ENCODE measurements around the gene SOX6.

Gene SOX6

DNA sequence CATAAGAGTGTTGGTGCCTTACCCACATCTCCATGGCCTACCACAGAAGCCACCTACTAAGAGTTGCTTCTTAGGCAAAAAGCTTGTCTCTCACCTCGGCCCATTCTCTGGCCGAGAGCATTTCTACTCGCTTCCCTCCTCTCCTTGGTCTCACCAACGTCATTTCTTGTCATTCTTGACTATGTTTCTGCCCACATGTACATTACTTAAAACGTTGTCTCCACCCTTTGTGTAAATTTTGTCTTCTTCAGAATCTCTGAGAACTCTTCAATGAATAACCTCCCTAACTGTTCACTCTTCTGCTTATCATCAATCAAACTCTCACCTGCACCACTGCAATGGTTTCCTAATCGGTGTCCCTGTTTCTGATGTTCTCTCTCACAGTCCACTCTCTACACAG, 20.1 kb downstream of the SOX6 start:
- Histone ChIP-seq H3K4me3 (no peak overlapping the region), H3K9me3 (no peaks in the 10 kb centered on the region), H3K4me1 (no peaks in the 10 kb centered on the region), H3K27me3 (no peaks in the 10 kb centered on the region), H3K36me3 (no peaks in the 10 kb centered on the region), H3K27ac (no peak overlapping the region)
- DNase-seq: no peak
- intact Hi-C loops (cut with DNase I; ENCODE audit: low total_unique reads): no loop called here
- TF ChIP-seq, protein P1, sequence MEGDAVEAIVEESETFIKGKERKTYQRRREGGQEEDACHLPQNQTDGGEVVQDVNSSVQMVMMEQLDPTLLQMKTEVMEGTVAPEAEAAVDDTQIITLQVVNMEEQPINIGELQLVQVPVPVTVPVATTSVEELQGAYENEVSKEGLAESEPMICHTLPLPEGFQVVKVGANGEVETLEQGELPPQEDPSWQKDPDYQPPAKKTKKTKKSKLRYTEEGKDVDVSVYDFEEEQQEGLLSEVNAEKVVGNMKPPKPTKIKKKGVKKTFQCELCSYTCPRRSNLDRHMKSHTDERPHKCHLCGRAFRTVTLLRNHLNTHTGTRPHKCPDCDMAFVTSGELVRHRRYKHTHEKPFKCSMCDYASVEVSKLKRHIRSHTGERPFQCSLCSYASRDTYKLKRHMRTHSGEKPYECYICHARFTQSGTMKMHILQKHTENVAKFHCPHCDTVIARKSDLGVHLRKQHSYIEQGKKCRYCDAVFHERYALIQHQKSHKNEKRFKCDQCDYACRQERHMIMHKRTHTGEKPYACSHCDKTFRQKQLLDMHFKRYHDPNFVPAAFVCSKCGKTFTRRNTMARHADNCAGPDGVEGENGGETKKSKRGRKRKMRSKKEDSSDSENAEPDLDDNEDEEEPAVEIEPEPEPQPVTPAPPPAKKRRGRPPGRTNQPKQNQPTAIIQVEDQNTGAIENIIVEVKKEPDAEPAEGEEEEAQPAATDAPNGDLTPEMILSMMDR (IDR thresholded peaks at IDR 0.05): no peak

DNA sequence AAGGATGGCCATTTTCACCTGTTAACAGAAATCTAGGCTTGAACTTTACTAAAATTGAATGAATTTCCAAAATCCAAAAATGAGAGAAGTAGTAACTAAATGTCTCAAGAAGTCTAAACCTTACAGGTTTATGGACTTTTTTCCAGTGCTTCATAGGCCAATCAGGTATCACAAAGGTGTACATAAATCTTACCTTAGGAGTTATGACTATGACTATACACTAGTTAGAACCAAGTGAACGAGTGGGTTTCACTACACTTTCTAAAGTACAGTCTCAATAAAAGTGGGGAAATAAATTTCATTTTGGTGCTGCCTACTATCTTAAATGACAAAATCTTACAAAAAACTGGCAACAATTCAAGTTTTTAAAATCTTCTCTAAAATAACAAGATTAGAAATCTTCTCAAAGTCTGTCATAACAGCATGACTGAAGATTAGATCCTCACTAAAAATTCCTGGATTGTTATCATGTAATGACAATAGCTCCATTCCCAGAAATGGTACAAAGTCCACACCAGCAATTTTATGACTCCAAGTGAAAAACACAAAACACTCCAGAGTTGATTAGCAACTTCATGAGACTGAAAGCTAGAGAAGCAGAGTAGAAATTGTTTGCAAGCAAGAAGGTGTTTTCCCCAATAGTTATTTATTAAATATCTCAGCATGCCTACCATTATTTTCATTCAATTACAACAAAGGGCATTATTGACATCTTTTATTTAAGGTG, 20.9 kb downstream of the SOX6 start:
- no peaks in the 10 kb centered on the region for H3K36me3 ChIP-seq
- no peaks in the 10 kb centered on the region for H3K4me1 ChIP-seq
- TF ChIP-seq, protein P1 (IDR thresholded peaks at IDR 0.05): no peak
- intact Hi-C loops (cut with DNase I; ENCODE audit: low total_unique reads): no loop called here
- no peak overlapping the region for H3K27ac ChIP-seq
- H3K27me3 ChIP-seq: no peaks in the 10 kb centered on the region
- no peak overlapping the region for H3K4me3 ChIP-seq
- no peaks in the 10 kb centered on the region for H3K9me3 ChIP-seq
- DNase-seq: no peak

DNA sequence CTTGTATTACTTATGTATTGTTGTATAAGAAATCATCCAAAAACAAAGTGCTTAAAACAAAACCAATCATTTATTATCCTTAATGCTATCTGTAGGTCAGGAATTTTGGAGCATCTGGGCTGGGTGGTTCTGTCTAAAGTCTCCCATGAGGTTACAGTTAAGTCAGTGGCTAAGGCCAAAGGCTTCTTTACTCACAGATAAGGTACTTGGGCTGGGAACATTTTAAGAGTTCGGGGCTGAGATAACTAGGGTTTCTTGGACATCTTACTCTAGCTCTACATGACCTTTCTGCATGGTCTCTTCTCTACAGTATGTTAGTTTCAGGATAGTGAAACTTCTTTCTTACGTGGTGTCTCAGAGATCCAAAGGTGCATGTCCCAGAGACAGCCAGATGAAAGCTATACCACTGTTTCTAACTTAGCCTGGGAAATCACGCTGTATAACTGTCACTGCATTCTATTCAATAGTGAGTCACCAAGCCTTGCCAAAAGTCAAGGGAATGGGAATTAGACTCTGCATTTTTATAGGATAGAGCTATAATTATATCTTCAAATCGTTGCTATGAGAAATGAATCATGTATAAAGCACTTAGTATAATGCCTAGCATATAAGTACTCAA, 29.6 kb downstream of the SOX6 start:
- intact Hi-C loops (cut with DNase I; ENCODE audit: low total_unique reads): no loop called here
- DNase-seq: no peak
- H3K4me1 ChIP-seq: peaks cover 0 to 5% (median 0%) of the 10 kb centered on the region in 4 donors
- H3K4me3 ChIP-seq: no peak overlapping the region
- H3K9me3 ChIP-seq: peaks cover 0 to 5% (median 0%) of the 10 kb centered on the region in 3 donors
- H3K27ac ChIP-seq: no peak overlapping the region
- no peaks in the 10 kb centered on the region for H3K36me3 ChIP-seq
- H3K27me3 ChIP-seq: no peaks in the 10 kb centered on the region
- TF ChIP-seq, protein P1 (IDR thresholded peaks at IDR 0.05): no peak

DNA sequence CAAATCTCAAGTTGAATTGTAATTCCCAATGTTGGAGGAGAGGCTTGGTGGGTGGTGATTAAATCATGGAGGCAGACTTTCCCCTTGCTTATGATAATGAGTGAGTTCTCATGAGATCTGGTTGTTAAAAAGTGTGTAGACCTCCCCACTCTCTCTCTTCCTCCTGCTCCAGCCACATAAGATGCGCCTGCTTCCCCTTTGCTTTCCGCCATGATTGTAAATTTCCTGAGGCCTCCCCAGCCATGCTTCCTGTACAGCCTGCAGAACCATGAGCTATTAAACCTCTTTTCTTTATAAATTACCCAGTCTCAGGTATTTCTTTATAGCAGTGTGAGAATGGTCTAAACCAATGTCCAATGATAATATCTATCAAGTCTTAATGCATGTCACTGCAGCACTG, 34.2 kb downstream of the SOX6 start:
- Histone ChIP-seq H3K27ac (no peak overlapping the region), H3K4me1 (peaks cover 0 to 5% (median 0%) of the 10 kb centered on the region in 4 donors), H3K27me3 (no peaks in the 10 kb centered on the region), H3K9me3 (peaks cover 0 to 5% (median 0%) of the 10 kb centered on the region in 3 donors), H3K36me3 (no peaks in the 10 kb centered on the region), H3K4me3 (no peak overlapping the region)
- DNase-seq: no peak
- TF ChIP-seq, protein P1 (IDR thresholded peaks at IDR 0.05): no peak
- intact Hi-C loops (cut with DNase I; ENCODE audit: low total_unique reads): no loop called here

DNA sequence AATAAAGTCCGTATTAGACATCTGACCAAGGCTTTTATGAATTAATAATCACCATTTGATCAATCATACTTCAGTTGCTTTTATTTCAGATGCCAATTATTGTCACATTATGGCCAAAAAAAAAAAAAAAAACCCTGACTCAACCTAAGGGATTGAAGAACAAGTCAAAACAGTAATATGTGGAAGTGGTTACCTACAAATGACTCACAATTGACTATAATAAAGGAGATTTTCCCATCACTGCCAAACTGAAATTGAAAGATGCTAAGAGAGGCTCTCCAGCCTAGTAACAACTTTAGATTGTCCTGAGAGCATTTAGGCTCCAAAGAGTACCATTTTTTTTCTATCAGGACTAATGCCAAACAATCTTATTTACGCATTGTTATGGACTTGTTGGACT, 35.2 kb downstream of the SOX6 start:
- H3K36me3 ChIP-seq: no peaks in the 10 kb centered on the region
- TF ChIP-seq, protein P1 (IDR thresholded peaks at IDR 0.05): no peak
- DNase-seq: no peak
- H3K4me3 ChIP-seq: no peak overlapping the region
- no peak overlapping the region for H3K27ac ChIP-seq
- peaks cover 0 to 5% (median 0%) of the 10 kb centered on the region in 3 donors for H3K9me3 ChIP-seq
- H3K27me3 ChIP-seq: no peaks in the 10 kb centered on the region
- intact Hi-C loops (cut with DNase I; ENCODE audit: low total_unique reads): no loop called here
- no peaks in the 10 kb centered on the region for H3K4me1 ChIP-seq

Data from tibial artery (tissue), 4 donors.